KBM-7 (cell line): ENCODE measurements around the gene SWT1.

Source experiments
- DNase-seq: peaks from one replicate; pipeline ENCODE4 v3.0.0-alpha.2; 2015
- in situ Hi-C: fragments of 300-500 bp; cut with MboI; formaldehyde crosslinking; loops from 2 replicates; pipeline ENCODE4 v1.14.3; 2020; ENCODE audit warnings: low sequenced_read_pairs, low pct_unique_long_range_greater_than_20kb, mixed read lengths

The SWT1 gene, protein sequence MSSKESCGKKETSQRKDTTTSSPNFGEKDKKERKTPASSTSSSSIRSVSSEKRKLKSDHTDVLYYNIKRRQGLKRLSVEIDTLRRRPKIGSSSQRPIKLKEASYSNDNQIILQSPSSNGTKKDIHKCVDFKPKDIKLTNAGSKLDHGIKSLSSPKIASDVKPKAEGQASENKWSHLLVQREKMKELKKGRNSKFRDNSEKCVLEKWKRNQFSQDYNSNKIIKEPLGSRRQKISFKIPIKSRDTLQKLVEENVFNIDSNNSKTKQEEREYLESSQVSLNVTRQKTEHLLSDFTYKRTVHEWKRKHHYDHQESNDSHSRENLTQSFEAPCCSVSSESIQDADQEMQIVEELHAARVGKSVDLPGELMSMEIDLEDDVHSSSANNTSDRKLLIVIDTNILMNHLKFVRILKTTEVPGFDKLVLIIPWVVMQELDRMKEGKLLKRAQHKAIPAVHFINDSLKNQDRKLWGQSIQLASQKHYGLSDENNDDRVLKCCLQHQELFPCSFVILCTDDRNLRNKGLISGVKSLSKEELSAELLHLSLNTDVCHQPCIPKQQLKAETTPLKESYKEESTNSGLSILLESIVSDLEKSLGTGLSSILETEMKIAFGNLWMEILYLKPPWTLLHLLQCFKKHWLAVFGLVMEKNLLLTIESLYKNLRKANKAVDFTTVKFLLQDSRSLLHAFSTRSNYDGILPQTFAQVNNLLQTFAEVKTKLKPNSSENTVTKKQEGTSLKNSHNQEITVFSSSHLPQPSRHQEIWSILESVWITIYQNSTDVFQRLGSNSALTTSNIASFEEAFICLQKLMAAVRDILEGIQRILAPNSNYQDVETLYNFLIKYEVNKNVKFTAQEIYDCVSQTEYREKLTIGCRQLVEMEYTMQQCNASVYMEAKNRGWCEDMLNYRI

GRCh38 chr1:185156854-185157598 lies at the start of gene SWT1, which contains the start of gene TRMT1L:
Gene SWT1, plus strand, starts transcription at chr1:185157167. Its CDS starts 3,675 bp downstream, at chr1:185160842.
Gene TRMT1L, minus strand, starts transcription at chr1:185156953. Its CDS starts 241 bp downstream, at chr1:185156712.
- in situ Hi-C loops: loop anchor here (25.0 kb wide), 1 partner anchor 170 kb away; no protein-coding TSS in a partner anchor
- peak; percentile 99 for DNase-seq

GRCh38 chr1:185108321-185108720 lies 48.6 kb upstream of the SWT1 start:
- in situ Hi-C loops: no loop called here
- peak; percentile 6 for DNase-seq

DNA sequence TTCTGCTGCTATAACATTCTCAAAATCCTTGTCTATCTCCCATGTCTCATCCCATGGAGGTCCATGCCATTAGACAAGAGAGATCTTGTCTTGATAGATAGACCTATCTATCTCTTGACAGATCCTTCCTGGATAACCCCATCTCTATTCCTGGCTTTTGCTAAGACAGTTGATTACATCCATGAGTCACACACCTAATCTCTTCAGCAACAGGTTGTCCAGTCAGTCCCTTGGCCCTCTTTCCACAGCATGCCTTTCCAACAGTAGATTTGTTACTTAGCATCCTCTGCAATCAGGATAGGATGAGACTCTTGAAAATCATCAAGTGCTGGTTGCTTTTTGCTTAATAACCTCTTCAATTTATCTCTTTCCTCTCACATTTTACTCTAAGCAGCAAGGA lies 46.8 kb upstream of the SWT1 start:
- in situ Hi-C loops: no loop called here
- no peak for DNase-seq

GRCh38 chr1:185111873-185112272 lies 45.1 kb upstream of the SWT1 start:
- in situ Hi-C loops: no loop called here
- DNase-seq: no peak

DNA sequence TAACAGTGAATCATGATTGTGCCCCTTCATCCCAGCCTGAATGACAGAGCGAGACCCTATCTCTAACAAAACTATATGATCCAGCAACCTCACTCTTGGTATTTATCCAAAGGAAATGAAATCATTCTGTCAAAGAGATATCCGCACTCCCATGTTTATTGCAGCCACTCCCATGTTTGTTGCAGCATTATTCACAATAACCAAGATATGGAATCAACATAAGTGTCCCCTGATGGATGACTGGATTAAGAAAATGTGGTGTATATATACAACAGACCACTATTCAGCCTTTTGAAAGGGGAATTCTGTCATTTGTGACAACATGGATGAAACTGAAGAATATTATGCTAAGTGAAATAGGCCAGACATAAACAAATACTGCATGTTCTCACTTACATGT lies 44.6 kb upstream of the SWT1 start:
- in situ Hi-C loops: no loop called here
- no peak for DNase-seq

- DNase-seq: no peak
- in situ Hi-C loops: no loop called here
Measured at GRCh38 chr1:185129708-185130107, 27.3 kb upstream of the SWT1 start.

GRCh38 chr1:185132534-185132933 lies 24.4 kb upstream of the SWT1 start:
- no peak for DNase-seq
- in situ Hi-C loops: no loop called here

DNA sequence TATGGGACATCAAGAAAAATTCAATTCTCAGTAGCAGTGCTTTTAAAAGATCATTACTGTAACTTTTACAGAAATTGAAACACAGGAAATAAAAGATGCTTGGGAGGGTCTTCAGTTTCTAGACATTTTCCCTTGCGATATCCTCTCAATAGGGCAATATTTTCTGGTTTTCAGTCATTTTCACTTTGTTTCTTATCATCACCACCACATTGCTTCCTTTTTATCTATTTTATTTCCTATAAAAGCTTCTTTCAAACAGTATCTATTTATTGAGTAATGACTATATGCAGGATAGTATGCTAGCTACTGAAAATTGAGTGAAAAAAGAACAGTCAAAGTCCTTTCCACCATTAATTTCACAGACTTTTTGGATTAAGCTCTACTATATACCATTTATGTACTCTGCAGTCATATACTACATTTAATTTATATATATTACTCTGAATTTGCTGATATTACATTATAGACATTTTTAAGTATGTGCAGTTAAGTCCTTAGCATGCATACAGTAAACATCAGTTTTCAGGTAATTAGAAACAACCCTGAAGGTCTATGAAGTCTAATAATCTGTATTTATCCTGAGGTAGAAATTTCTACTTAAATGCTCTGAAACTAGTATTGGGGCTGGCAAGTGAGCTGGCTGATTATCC lies 18.9 kb upstream of the SWT1 start:
- DNase-seq: no peak
- in situ Hi-C loops: no loop called here

GRCh38 chr1:185139246-185139645 lies 17.7 kb upstream of the SWT1 start:
- in situ Hi-C loops: no loop called here
- DNase-seq: no peak

GRCh38 chr1:185144233-185144632 lies 12.7 kb upstream of the SWT1 start:
- no peak for DNase-seq
- in situ Hi-C loops: no loop called here

GRCh38 chr1:185151215-185151614 lies 5.8 kb upstream of the SWT1 start:
- in situ Hi-C loops: loop anchor here (25.0 kb wide), 1 partner anchor 164 kb away; no protein-coding TSS in a partner anchor
- no peak for DNase-seq

DNA sequence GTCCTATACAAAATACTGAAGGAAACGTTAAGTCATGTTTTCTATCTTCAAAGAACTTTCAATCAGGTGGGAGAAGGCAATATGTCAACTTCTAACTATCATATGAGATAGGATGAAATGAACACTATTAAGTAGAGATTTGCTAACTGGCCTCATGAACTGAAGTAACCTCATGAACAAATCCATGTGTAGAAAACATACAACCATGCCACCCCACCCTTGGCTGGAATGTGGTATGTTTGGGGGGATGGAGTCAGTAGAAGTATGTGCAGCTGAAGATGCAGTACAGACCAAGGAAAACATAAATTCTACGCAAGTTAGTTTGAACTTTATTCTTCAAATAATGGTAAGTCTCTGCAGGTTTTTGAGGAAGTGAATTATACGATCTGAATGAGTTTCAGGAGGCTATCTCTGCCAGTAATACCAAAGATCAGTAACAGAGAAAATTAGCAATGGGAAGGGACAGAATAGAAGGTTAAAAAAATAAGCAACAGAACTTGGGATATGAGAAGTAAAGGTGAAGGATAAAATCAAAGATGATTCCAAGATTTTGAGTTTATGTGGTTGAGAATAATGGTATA lies 4.7 kb upstream of the SWT1 start:
- in situ Hi-C loops: loop anchor here (25.0 kb wide), 1 partner anchor 165 kb away; no protein-coding TSS in a partner anchor
- DNase-seq: peak; percentile 32

DNA sequence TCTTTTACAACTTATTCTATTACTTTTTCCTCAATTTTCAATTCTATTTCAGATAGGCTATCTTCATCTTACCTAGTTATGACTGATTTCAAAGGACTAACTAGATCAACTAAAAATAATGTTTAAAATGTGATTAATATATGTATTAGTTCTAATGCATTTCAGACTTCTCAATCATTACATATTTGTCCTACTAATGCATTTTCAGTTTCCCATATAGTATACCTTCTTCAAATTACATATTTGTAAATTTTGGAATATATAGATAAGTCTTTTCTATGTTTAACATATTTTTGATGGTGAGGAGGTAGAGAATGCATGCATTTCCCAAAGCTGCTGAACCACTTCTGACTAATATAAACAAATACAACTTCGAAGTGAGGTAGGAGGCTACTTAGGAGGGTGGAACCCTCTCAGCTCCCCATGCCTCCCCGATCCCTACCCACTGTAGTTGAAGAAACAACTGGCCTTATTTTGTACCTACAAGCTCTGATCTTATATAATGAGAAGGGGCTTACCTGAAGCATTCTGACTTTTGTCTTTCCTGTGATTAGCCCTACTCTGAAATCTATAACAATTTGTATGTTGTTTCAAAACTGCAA lies 2.0 kb upstream of the SWT1 start:
- no peak for DNase-seq

DNA sequence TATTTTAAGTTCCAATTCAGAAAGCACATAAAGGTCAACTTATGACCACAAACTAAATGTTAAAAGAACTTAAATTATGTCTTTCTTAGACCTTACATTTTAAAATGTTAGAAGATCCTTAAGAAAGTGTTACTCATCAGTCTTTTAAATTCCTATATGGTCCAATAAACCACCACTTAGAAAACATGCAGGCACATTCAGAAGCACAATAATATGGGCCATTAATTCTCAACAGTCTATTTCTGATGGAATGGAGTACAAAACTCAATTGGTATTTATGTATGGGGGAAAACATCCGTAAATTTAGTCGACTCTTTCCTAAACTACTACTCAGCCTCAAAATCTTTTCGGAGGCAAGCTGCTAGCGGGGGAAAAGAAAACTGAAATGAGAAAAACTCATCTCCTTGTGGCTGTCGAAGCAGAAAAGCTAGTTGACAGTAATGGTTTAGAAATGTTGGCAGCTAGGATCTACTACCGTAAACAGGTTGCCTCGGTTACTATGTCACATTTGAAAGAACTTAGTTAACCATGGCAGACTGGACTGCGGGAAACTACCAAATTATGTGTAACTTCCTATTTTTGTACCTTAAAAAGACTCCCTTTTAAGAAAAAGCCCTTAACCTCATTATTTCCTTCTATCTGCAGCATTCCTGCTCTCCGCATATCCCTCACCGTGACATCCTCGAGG lies 1.2 kb upstream of the SWT1 start:
- in situ Hi-C loops: loop anchor here (25.0 kb wide), 1 partner anchor 168 kb away; no protein-coding TSS in a partner anchor
- DNase-seq: peak; percentile 60

More for the DNA sequence above, 2.0 kb upstream of the SWT1 start:
- in situ Hi-C loops: loop anchor here (25.0 kb wide), 1 partner anchor 168 kb away; no protein-coding TSS in a partner anchor

DNA sequence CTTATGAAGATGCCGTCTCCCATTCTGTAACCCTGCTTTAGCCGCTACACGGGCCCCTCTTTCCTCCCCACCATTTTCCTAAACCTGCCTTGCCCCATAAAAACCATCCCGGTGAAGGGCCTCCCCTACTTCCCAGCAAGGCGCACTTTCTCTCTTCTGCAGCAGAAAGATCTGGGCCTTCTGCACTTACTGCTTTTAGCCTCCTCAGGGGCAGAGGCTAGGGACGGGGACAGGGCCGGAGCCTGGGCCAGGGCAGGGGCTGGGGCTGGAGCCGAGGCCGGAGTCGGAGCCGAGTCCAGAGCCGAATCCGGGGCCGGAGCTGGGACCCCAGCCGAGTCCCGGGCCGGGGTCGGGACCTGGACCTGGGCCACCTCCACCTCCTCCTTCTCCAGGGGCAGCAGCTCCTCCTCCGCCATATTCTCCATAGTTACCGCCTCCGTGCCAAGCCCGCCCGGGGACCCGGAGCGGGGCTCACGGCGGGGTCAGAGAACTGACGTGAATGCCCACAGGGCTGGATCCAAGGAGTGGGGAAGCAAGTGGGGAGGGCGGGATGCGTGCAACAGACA lies 596 bp upstream of the SWT1 start:
- DNase-seq: no peak
- in situ Hi-C loops: loop anchor here (25.0 kb wide), 1 partner anchor 169 kb away; no protein-coding TSS in a partner anchor

GRCh38 chr1:185157599-185158412 lies 839 bp downstream of the SWT1 start:
- no peak for DNase-seq
- in situ Hi-C loops: loop anchor here (25.0 kb wide), 1 partner anchor 171 kb away; no protein-coding TSS in a partner anchor
